H1 (cell line): ENCODE measurements around the gene MPP2.

Experiments used
- CHD1 ChIP-seq: IDR thresholded peaks from 2 replicates; pipeline ENCODE4 v1.6.1; 2012; ENCODE audit warnings: low read depth, low read length, improper control_type of control experiment
- EP300 ChIP-seq, 2 experiments: IDR thresholded peaks; 1 replicate in 1 of 2; 2 replicates in 1 of 2; pipeline ENCODE4 v1.6.1; 2011 to 2012; ENCODE audit warnings: low read depth in 2 of 2, low read length in 2 of 2, mild to moderate bottlenecking in 2 of 2, borderline replicate concordance in 1 of 2, inconsistent platforms in 1 of 2, moderate library complexity in 1 of 2
- JUN ChIP-seq: IDR thresholded peaks from 2 replicates; pipeline ENCODE4 v1.6.1; 2011; ENCODE audit warnings: low read depth, mild to moderate bottlenecking, improper control_type of control experiment, low read length
- RXRA ChIP-seq: IDR thresholded peaks from 2 replicates; pipeline ENCODE4 v1.6.1; 2011; ENCODE audit warnings: low read depth, mild to moderate bottlenecking, low read length, moderate library complexity; ENCODE audit not compliant: insufficient read depth

DNA sequence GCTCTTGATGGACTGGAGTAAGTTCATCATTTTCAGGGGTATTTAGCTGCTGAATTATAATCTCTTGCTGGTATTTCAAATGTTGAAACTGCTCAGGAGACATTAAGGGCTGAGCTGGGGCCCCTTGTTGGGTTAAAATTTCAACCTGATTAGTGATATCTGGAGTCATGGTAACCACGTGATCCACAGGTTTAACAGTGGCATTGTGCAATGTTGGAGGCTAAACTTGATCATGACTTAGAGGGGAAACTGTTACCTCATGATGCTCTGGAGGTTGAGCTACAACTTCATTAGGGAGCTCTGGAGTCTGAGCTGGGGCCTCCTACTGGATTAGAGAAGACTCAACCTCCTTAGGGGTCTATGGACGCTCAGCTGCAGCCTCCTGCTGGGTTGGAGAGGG is 17.2 kb upstream of the MPP2 start:
- TF ChIP-seq RXRA, result no peak
- TF ChIP-seq EP300 (IDR thresholded peaks at IDR 0.05; ENCODE audit: borderline replicate concordance in 1 of 2, low read depth in 2 of 2, low read length in 2 of 2), result no peak
- TF ChIP-seq CHD1, result no peak
- TF ChIP-seq JUN, result no peak
